Activated CD4-positive, alpha-beta T cell treated with anti-CD3 and anti-CD28 coated beads, Interleukin-2, amount 50 U/mL, for 4 hours (primary cell): ENCODE measurements around the gene CDH13.

Experiments used
- DNase-seq, 2 experiments: peaks; one replicate each; pipeline ENCODE4 v3.0.0-alpha.2; 2020

The CDH13 gene

GRCh38 chr16:83653785-83654184 lies 1027.0 kb downstream of the CDH13 start:
- DNase-seq = no peak

- no peak for DNase-seq
These were observed 1033.5 kb downstream of the CDH13 start for GRCh38 chr16:83660282-83660681.

GRCh38 chr16:83661656-83662055 lies 1034.9 kb downstream of the CDH13 start:
- DNase-seq = no peak

GRCh38 chr16:83666449-83666848 lies 1039.7 kb downstream of the CDH13 start:
- no peak for DNase-seq

- no peak for DNase-seq
These were observed 1042.7 kb downstream of the CDH13 start for GRCh38 chr16:83669456-83669855.

GRCh38 chr16:83674931-83675535 lies 1048.3 kb downstream of the CDH13 start:
- DNase-seq = no peak

- no peak for DNase-seq
These were observed 1049.3 kb downstream of the CDH13 start for GRCh38 chr16:83676086-83676485.

- DNase-seq = no peak
These were observed 1054.2 kb downstream of the CDH13 start for GRCh38 chr16:83680980-83681379.

- DNase-seq = no peak
These were observed 1054.7 kb downstream of the CDH13 start for GRCh38 chr16:83681381-83681956.

- DNase-seq = no peak
These were observed 1055.5 kb downstream of the CDH13 start for GRCh38 chr16:83682116-83682867.

GRCh38 chr16:83682868-83683235 lies 1056.1 kb downstream of the CDH13 start:
- DNase-seq = no peak

- no peak for DNase-seq
These were observed 1058.9 kb downstream of the CDH13 start for GRCh38 chr16:83685615-83686165.

GRCh38 chr16:83686726-83687125 lies 1060.0 kb downstream of the CDH13 start:
- DNase-seq = no peak

- no peak for DNase-seq
These were observed 1062.6 kb downstream of the CDH13 start for GRCh38 chr16:83689385-83689831.

- no peak for DNase-seq
These were observed 1065.5 kb downstream of the CDH13 start for GRCh38 chr16:83692224-83692623.

GRCh38 chr16:83698964-83699363 lies 1072.2 kb downstream of the CDH13 start:
- no peak for DNase-seq

- no peak for DNase-seq
These were observed 1073.0 kb downstream of the CDH13 start for GRCh38 chr16:83699817-83700216.

GRCh38 chr16:83700918-83701317 lies 1074.1 kb downstream of the CDH13 start:
- no peak for DNase-seq

- no peak for DNase-seq
These were observed 1074.7 kb downstream of the CDH13 start for GRCh38 chr16:83701494-83701893.

GRCh38 chr16:83704656-83705055 lies 1077.9 kb downstream of the CDH13 start:
- DNase-seq = no peak

GRCh38 chr16:83705856-83706255 lies 1079.1 kb downstream of the CDH13 start:
- no peak for DNase-seq

GRCh38 chr16:83706394-83706793 lies 1079.6 kb downstream of the CDH13 start:
- no peak for DNase-seq

- no peak for DNase-seq
These were observed 1084.3 kb downstream of the CDH13 start for GRCh38 chr16:83711069-83711468.

- DNase-seq = no peak
These were observed 1086.8 kb downstream of the CDH13 start for GRCh38 chr16:83713597-83713996.
